Measurements from ENCODE around the gene SLX1A.

- no peak for TF ChIP-seq CTCF (IDR thresholded peaks at IDR 0.05)
- TF ChIP-seq POLR2A (IDR thresholded peaks at IDR 0.05) = no peak
These were observed 41.2 kb upstream of the SLX1A start for GRCh38 chr16:30152517-30152916.

All from thyroid gland (tissue), 4 donors.